Activated CD4-positive, alpha-beta T cell treated with anti-CD3 and anti-CD28 coated beads, Interleukin-2, Interleukin-4, amounts not matched to agents 100 ng/mL and 50 ng/mL, durations not matched to agents 16 hours and 8 hours (primary cell): ENCODE measurements around the gene EYS.

Experiments used
- DNase-seq: peaks from one replicate; pipeline ENCODE4 v3.0.0-alpha.2; 2020; ENCODE audit warnings: low spot score

The EYS gene

DNA sequence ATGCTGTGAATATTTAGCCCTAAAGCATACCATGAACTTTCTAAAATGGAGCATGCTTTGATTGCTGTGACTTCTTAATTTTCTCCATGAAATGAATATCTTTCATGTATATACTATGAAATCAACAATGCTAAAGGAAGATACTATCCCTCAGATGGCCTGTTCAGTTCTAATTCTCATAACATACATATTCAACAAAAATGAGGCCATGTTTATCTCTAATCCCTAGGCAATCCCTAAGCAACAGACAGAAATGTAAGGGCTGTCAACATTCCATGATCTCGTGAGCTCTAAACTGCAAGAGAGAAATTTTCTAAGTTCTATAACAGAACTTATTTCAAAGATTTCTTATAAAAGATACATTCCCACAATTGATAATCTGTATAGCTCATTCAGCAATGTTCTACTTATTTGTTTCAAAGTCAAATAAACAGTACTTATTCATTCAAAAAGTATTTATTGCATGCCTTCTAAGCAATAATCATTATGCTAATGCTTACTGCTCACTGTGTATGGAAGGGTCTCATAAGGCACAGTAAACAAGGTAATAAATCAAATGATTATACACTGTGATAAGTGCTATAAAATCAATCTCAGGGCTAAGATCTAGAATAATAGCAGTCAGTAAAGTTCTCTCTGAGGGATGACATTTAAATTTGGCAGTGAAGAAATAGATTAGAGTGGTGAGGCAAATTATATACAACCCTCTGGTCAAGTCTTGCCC lies 1578.6 kb downstream of the EYS start:
- no peak for DNase-seq

DNA sequence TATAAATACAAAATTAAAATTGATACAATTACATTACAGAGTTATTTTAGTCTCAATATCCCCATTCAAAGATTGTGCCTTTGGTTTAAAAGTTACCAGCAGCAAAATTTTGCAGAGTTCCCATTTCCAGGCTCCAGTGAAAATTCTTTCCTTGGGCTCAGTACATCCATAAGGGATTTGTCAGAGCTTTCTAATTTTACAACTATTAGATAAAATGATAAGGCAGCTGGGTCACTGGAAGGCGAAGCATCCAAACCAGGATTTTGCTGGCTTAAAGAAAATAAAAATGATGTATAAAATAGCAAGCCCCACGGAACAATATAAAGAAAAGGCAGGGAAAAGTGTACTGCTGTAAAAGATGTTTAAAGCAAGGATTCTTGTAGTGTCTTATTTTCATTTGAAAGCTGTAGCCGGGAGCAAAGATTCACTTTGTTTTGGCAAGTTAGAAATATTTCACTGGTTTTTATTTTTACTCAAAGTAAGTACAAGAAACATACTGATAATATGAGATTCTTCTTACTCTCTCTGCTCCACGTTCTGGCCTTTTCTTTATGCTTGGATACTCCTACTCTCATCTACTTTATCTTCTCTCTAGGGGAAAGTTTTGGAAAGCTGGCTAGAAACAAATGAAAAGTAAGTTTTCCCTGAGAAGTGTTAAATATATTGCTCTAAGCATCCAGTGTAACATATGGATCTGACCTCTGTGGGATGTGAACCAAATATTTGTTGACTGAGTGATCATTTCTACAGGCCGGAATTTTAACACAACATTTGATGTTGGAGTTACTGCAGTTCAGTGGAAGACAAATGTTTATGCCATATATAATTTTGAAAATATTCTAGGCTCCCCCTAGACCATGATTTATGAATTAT lies 1583.0 kb downstream of the EYS start:
- DNase-seq = no peak

GRCh38 chr6:64122712-64123375 lies 1584.2 kb downstream of the EYS start:
- DNase-seq = no peak

DNA sequence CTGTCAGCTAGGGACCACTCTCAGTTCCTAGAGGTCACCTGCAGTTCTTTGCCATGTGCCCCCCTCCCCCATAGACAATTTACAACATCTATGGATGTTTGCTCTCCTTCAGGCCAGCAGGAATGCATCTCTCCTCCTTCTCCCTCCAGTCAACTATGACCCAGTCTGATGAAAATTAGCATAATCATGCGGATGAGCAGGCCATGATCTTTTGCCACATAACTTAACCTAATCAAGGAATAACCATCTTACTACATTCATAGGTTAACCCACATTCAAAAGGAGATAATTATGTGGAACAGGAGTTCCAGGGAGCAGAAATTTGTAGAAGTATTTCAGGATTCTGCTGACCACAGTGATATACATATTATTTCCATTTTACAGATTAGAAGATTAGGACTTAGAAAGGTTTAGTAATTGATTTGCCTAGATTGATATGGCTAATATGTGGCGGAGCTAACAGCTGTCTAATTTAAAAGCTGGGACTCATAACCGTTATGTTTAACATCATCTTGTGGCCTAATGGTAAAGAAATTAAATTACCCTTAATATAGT lies 1585.9 kb downstream of the EYS start:
- no peak for DNase-seq

- DNase-seq = no peak
These were observed 1593.3 kb downstream of the EYS start for GRCh38 chr6:64113704-64114103.

- no peak for DNase-seq
These were observed 1603.0 kb downstream of the EYS start for GRCh38 chr6:64104051-64104450.

GRCh38 chr6:64103480-64103879 lies 1603.5 kb downstream of the EYS start:
- DNase-seq = no peak

GRCh38 chr6:64100702-64101303 lies 1606.2 kb downstream of the EYS start:
- DNase-seq = no peak

- DNase-seq = no peak
These were observed 1616.7 kb downstream of the EYS start for GRCh38 chr6:64090352-64090751.

- no peak for DNase-seq
These were observed 1621.9 kb downstream of the EYS start for GRCh38 chr6:64085126-64085525.

GRCh38 chr6:64084185-64084663 lies 1622.8 kb downstream of the EYS start:
- DNase-seq = no peak

DNA sequence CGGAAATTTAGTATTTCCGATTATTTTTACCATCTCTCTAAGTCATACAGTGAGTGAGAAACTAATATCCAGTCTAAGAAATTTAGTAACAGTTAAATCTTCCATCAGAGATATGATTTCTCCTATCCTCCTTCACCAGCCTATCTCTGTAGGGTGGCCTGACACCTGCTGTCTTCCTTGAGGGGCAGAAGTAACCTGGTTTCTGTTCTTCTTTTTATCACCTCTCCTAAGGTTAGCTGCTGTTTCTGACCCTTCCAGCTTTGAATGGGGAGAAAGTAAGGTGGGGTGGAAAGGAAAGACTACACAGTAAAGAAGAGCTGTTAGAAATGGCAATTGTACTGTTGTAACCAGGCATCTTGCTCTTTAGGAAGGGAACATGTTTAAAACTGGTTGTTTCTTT lies 1623.8 kb downstream of the EYS start:
- DNase-seq = no peak

DNA sequence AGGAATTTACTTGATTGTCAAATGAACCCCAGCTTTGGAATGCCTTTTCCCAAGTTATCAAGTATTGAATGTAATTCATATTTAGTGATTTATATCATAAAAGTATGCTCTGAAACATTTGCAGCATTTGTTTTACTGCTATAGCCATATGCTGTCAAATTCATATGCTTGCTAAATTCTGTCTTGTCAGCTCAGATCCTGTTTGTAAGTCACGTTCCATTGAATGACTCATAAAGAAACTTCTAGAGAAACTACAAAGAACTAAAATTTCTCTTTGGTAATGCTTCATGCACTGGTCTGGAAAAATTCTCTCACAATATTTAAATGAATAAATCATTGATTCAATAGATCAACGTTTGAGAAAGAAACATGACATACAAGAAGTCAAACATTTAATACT lies 1625.6 kb downstream of the EYS start:
- DNase-seq = peak; percentile 0

- DNase-seq = no peak
These were observed 1632.0 kb downstream of the EYS start for GRCh38 chr6:64074981-64075380.

DNA sequence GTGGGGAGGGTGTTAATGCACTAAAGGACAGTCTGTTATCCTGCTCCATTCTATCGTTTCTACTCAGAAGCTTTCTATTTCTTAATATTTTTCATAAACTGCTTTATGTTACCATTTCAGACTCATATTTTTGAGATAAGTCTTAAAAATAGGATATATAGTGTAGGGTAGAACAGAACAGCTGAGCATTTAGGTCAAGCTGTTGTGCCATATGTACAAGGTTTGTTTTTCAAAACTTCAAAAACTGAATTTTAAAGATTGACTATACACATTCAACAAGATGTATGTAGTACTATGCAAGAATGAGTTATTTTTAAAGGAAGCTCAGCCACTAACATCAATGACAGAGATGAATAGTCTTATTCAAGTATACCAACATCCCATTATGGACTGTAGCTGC lies 1634.3 kb downstream of the EYS start:
- no peak for DNase-seq

DNA sequence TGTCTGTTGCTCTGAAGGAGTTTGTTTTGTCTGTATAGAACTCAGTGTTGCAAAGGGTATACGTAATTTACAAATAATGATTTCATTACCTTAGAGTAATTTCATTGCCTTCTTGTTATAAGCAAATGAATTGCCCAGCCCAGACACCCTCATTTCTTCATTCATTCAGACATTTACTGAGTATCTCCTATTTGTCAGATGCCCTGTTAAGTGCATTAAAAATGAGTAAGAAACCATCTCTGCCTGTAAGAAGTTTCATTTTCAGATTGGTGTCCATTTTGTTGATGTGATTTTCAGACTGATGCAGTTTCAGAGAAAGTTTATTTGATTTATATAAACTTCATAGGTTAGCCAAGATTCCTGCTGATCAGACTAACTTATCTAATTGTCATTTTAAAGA lies 1642.1 kb downstream of the EYS start:
- no peak for DNase-seq

DNA sequence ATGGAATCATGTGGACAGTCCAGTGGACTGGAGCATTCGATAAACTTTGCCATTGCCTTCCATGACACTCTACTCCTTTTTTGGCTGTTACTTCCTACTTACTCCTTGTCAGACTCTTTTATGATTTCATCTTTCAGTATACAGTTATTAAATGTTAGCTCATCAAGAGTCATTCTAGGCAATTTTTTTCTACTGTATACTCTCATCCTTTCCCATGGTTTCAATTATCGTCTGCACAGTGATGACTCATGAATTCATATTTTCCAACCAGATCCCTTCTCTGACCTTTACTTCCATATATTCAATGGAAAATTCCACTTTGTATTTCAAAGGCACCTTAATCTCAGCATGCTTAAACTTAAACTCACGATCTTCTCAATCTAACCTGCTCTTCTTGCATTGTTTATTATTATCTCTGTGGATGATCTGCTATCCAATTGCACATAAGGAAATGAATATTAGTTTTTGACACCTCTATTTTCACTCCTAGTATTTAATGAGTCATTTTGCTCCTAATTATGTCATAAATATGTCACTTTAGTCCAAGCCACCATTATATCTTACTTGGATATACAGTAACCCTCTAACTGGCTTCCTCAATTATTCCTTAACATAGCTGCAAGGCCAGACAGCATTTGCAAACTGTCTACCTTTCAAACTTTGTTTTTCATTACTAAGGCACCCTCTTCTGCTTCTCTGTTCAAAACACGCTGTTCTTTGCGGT lies 1643.9 kb downstream of the EYS start:
- DNase-seq = no peak

- DNase-seq = no peak
These were observed 1652.2 kb downstream of the EYS start for GRCh38 chr6:64054861-64055260.

- DNase-seq = no peak
These were observed 1656.4 kb downstream of the EYS start for GRCh38 chr6:64050590-64050989.

DNA sequence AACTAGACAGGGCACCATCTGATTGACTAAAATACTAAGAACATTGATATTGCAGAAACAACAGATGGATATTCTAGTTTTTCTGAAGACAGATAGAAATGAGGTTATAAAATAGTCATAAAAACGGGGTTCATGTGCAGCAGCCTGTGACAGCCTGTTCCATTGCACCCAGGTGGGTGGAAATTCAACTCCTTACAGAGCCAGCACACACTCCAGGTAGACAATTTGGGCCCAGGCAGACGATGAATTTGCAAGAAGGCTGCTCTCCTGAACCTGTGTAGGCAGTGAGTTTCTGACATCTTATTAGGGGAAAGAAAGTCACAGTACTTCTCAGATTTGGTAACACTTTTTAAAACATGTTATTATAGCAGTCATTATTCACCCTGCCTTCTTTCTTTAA lies 1657.3 kb downstream of the EYS start:
- no peak for DNase-seq

GRCh38 chr6:64046746-64047208 lies 1660.2 kb downstream of the EYS start:
- no peak for DNase-seq
